Keratinocyte (primary cell): ENCODE measurements around the gene RNF130. TPM values are rescaled to one million over a fixed set of nuclear protein-coding genes. Genes with fewer than 3 reads are reported as not detected.
"Not testable (repeated sequence)": the region's sequence is repeated elsewhere in the genome, so short reads cannot be mapped to it uniquely, and the experiment has no call there.

Experiments used
- DNase-seq: peaks from one replicate; pipeline ENCODE4 v3.0.0-alpha.2; 2011; ENCODE audit warnings: low read depth, missing footprints, low spot score
- FAIRE-seq: peaks from 2 replicates; lab custom pipeline; 2011; peaks lifted over from hg19 to GRCh38; lab: Jason Lieb, UNC
- H2AFZ ChIP-seq: 2 replicates; pipeline ENCODE4 v1.6.0; 2012; ENCODE audit warnings: low read length, control low read depth, inconsistent platforms; ENCODE audit not compliant: control insufficient read depth
- H3K27ac ChIP-seq: 2 replicates; pipeline ENCODE4 v1.5.1; 2011; ENCODE audit warnings: low read length; ENCODE audit not compliant: control insufficient read depth, insufficient read depth
- H3K27me3 ChIP-seq: 3 replicates; pipeline ENCODE4 v1.6.0; 2011; ENCODE audit warnings: low read length; ENCODE audit not compliant: control insufficient read depth, insufficient read depth; ENCODE audit errors: extremely low read depth
- H3K36me3 ChIP-seq, 2 experiments: 2 replicates in 1 of 2; 3 replicates in 1 of 2; pipeline ENCODE4 v1.5.1; 2011; ENCODE audit warnings: low read length in 2 of 2, mild to moderate bottlenecking in 1 of 2; ENCODE audit not compliant: control insufficient read depth in 2 of 2, insufficient read depth in 2 of 2; ENCODE audit errors: extremely low read depth in 1 of 2
- H3K4me1 ChIP-seq: 3 replicates; pipeline ENCODE4 v1.5.1; 2011; ENCODE audit warnings: low read length; ENCODE audit not compliant: control insufficient read depth, insufficient read depth; ENCODE audit errors: extremely low read depth
- H3K4me2 ChIP-seq: 3 replicates; pipeline ENCODE4 v1.6.0; 2011; ENCODE audit warnings: low read depth, low read length; ENCODE audit not compliant: control insufficient read depth, insufficient read depth; ENCODE audit errors: extremely low read depth
- H3K4me3 ChIP-seq, 3 experiments: fragments of 200-600 bp in 1 of 3; sonication (generic) in 1 of 3; 2 replicates in 2 of 3; 3 replicates in 1 of 3; pipeline ENCODE4 v1.5.1; 2011 to 2016; ENCODE audit warnings: low read length in 3 of 3, mild to moderate bottlenecking in 3 of 3, control low read depth in 2 of 3, inconsistent platforms in 1 of 3, low read depth in 1 of 3, mixed read lengths in 1 of 3, mixed run types in 1 of 3, moderate library complexity in 1 of 3; ENCODE audit not compliant: control insufficient read depth in 2 of 3, insufficient read depth in 2 of 3; ENCODE audit errors: extremely low read depth in 1 of 3
- H3K79me2 ChIP-seq: 2 replicates; pipeline ENCODE4 v1.6.0; 2012; ENCODE audit warnings: low read length; ENCODE audit not compliant: control insufficient read depth, insufficient read depth
- H3K9ac ChIP-seq: 3 replicates; pipeline ENCODE4 v1.6.0; 2011; ENCODE audit warnings: low read length; ENCODE audit not compliant: control insufficient read depth, insufficient read depth; ENCODE audit errors: extremely low read depth
- H3K9me1 ChIP-seq: 3 replicates; pipeline ENCODE4 v1.6.0; 2011; ENCODE audit warnings: low read length; ENCODE audit not compliant: control insufficient read depth, insufficient read depth; ENCODE audit errors: extremely low read depth
- H3K9me3 ChIP-seq: 2 replicates; pipeline ENCODE4 v1.5.1; 2012; ENCODE audit warnings: low read depth, low read length; ENCODE audit not compliant: control insufficient read depth
- H4K20me1 ChIP-seq: 3 replicates; pipeline ENCODE4 v1.6.0; 2011; ENCODE audit warnings: low read length; ENCODE audit not compliant: control insufficient read depth, insufficient read depth; ENCODE audit errors: extremely low read depth
- EZH2 ChIP-seq: IDR thresholded peaks from one replicate; pipeline ENCODE4 v1.6.1; 2012; ENCODE audit warnings: inconsistent platforms, mild to moderate bottlenecking, low read length, moderate library complexity
- dilution Hi-C: fragments of 300-500 bp; cut with MboI; formaldehyde crosslinking; loops from one replicate; pipeline ENCODE4 v1.7.0; 2020; ENCODE audit warnings: low sequenced_read_pairs; ENCODE audit not compliant: extremely low pct_ligation_motif_present
- polyA plus RNA-seq, 5 experiments: library from polyadenylated mRNA; depleted of rRNA in 3 of 5; stranded (reverse) in 3 of 5; stranded (forward) in 1 of 5; unstranded in 1 of 5; fragments of >200 nt; gene quantifications; 1 replicate in 1 of 5; 2 replicates in 3 of 5; 3 replicates in 1 of 5; pipeline versions ENCODE4 v1.2.1 to v1.2.3, GENCODE V29; 2011 to 2012; ENCODE audit warnings: missing spikeins in 2 of 5, low read depth in 1 of 5, low replicate concordance in 1 of 5
- TF ChIP-seq, protein P1 (sequence below), 3 experiments: IDR thresholded peaks in 1 of 3; conservative IDR thresholded peaks in 1 of 3; optimal IDR thresholded peaks in 1 of 3; 2 replicates in 2 of 3; 3 replicates in 1 of 3; pipeline versions ENCODE3 to v1.5.1; 2011; ENCODE audit warnings: low read length in 3 of 3, mild to moderate bottlenecking in 3 of 3, moderate library complexity in 2 of 3, control low read depth in 1 of 3, inconsistent platforms in 1 of 3; ENCODE audit not compliant: insufficient read depth in 2 of 3; ENCODE audit errors: extremely low read depth in 1 of 3

Gene RNF130
- polyA plus RNA-seq, 1 donor (not counting 4 experiments of a cell fraction or from before 2014, with no cell fraction given): 20.0 TPM

GRCh38 chr5:180020176-180020575 is 51.4 kb downstream of the RNF130 start:
- Histone ChIP-seq H3K27me3 (no peaks in the 10 kb centered on the region), H3K9me3 (no peaks in the 10 kb centered on the region), H2AFZ (no peak overlapping the region), H3K4me3 (no peak overlapping the region), H3K27ac (no peak overlapping the region), H3K36me3 (peaks cover 0 to 4% of the 10 kb centered on the region in 2 experiments), H3K4me2 (no peak overlapping the region), H3K4me1 (no peaks in the 10 kb centered on the region), H3K79me2 (no peaks in the 10 kb centered on the region), H3K9me1 (no peaks in the 10 kb centered on the region), H3K9ac (no peak overlapping the region), H4K20me1 (no peaks in the 10 kb centered on the region)
- dilution Hi-C loops: no loop called here
- TF ChIP-seq, protein P1, sequence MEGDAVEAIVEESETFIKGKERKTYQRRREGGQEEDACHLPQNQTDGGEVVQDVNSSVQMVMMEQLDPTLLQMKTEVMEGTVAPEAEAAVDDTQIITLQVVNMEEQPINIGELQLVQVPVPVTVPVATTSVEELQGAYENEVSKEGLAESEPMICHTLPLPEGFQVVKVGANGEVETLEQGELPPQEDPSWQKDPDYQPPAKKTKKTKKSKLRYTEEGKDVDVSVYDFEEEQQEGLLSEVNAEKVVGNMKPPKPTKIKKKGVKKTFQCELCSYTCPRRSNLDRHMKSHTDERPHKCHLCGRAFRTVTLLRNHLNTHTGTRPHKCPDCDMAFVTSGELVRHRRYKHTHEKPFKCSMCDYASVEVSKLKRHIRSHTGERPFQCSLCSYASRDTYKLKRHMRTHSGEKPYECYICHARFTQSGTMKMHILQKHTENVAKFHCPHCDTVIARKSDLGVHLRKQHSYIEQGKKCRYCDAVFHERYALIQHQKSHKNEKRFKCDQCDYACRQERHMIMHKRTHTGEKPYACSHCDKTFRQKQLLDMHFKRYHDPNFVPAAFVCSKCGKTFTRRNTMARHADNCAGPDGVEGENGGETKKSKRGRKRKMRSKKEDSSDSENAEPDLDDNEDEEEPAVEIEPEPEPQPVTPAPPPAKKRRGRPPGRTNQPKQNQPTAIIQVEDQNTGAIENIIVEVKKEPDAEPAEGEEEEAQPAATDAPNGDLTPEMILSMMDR (optimal IDR thresholded peaks at IDR 0.05 in 1 of 3, IDR thresholded peaks at IDR 0.05 in 1 of 3, conservative IDR thresholded peaks at IDR 0.05 in 1 of 3; ENCODE audit: extremely low read depth in 1 of 3, insufficient read depth in 2 of 3, low read length in 3 of 3): no peak
- no peak for TF ChIP-seq EZH2
- no peak for FAIRE-seq
- DNase-seq: no peak

DNA sequence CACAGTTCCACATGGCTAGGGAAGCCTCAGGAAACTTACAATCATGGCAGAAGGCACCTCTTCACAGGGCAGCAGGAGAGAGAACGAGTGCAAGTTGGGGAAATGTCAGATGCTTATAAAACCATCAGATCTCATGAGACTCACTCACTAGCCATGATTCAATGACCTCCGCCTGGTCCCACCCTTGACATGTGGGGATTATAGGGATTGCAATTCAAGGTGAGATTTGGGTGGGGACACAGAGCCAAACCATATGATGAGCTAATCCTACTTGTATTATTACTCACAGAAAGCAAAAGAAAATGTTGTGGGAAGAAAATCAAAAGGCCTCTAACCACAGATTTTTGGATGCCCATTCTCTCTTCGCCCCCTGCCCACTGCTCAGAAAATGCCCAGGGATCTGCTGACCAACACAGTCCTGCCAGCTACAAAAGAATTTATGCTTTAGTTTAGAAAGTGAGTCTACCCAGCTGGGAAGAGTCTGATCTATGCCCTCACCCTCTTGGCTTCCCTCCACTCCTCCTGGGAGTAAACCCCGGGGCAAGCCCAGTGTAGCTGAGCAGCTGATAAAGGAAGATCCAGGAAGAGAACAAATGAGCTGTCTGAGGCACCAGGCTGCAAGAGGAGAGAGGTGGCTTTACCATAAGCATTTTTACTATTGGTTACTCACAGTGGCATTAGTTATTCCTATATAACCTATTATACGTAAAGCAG is 53.1 kb downstream of the RNF130 start:
- Histone ChIP-seq H3K4me1 (no peaks in the 10 kb centered on the region), H3K4me2 (no peak overlapping the region), H3K9me1 (no peaks in the 10 kb centered on the region), H3K27ac (no peak overlapping the region), H4K20me1 (no peaks in the 10 kb centered on the region), H2AFZ (no peak overlapping the region), H3K27me3 (no peaks in the 10 kb centered on the region), H3K9ac (no peak overlapping the region), H3K79me2 (no peaks in the 10 kb centered on the region), H3K4me3 (no peak overlapping the region), H3K9me3 (no peaks in the 10 kb centered on the region), H3K36me3 (no peaks in the 10 kb centered on the region)
- TF ChIP-seq, protein P1 (optimal IDR thresholded peaks at IDR 0.05 in 1 of 3, IDR thresholded peaks at IDR 0.05 in 1 of 3, conservative IDR thresholded peaks at IDR 0.05 in 1 of 3; ENCODE audit: extremely low read depth in 1 of 3, insufficient read depth in 2 of 3, low read length in 3 of 3): no peak
- dilution Hi-C loops: no loop called here
- no peak for DNase-seq
- FAIRE-seq: no peak

- DNase-seq, dilution Hi-C loops: not testable (repeated sequence)
These were observed 56.0 kb downstream of the RNF130 start for GRCh38 chr5:180015523-180015922.

More at GRCh38 chr5:180015523-180015922, 56.0 kb downstream of the RNF130 start:
- FAIRE-seq, H3K4me1 ChIP-seq, H3K79me2 ChIP-seq, H3K36me3 ChIP-seq, H3K4me3 ChIP-seq, H3K9me3 ChIP-seq, H3K27ac ChIP-seq, H3K9ac ChIP-seq, H3K4me2 ChIP-seq, H4K20me1 ChIP-seq, H2AFZ ChIP-seq, H3K9me1 ChIP-seq, H3K27me3 ChIP-seq: not testable (repeated sequence)
